Naive thymus-derived CD4-positive, alpha-beta T cell (primary cell): ENCODE measurements around the gene TBC1D2. TPM values are rescaled to one million over a fixed set of nuclear protein-coding genes. Genes with fewer than 3 reads are reported as not detected.

ENCODE experiments used
- ATAC-seq: fragments of 150-1000 bp; cut with Tn5 transposase; 2 replicates; pipeline ENCODE4 v1.10.0; 2021; ENCODE audit warnings: mild to moderate bottlenecking, moderate library complexity
- CTCF ChIA-PET: fragments of 350-600 bp; sonication (Branson Sonifier 250); formaldehyde crosslinking; loops from one replicate; lab custom pipeline; 2021; ENCODE audit warnings: antibody characterized with exemption; lab: Charles Lee
- POLR2A ChIA-PET: fragments of 350-600 bp; sonication (Branson Sonifier 250); formaldehyde crosslinking; loops from one replicate; lab custom pipeline; 2021; ENCODE audit warnings: antibody characterized with exemption, inconsistent platforms; lab: Charles Lee
- DNase-seq, 9 donors: peaks; one replicate each; pipeline versions ENCODE4 v3.0.0 to v3.0.0-alpha.2; 2020 to 2022; ENCODE audit warnings: mixed read lengths in 1 of 9
- H3K27ac ChIP-seq: one replicate; pipeline ENCODE4 v1.7.0; 2013; ENCODE audit warnings: mild to moderate bottlenecking, low read depth, low read length, moderate library complexity
- H3K27me3 ChIP-seq, 2 donors: one replicate each; pipeline ENCODE4 v1.7.0; 2013; ENCODE audit warnings: low read length in 2 of 2, mild to moderate bottlenecking in 2 of 2, moderate library complexity in 2 of 2; ENCODE audit not compliant: control insufficient read depth in 2 of 2, insufficient read depth in 2 of 2
- H3K36me3 ChIP-seq, 3 experiments: 1 replicate in 2 of 3; 2 replicates in 1 of 3; pipeline ENCODE4 v1.7.0; 2013; ENCODE audit warnings: low read length in 3 of 3, mild to moderate bottlenecking in 3 of 3, moderate library complexity in 1 of 3; ENCODE audit not compliant: insufficient read depth in 3 of 3, control insufficient read depth in 2 of 3
- H3K4me1 ChIP-seq, 2 donors: one replicate each; pipeline ENCODE4 v1.7.0; 2013; ENCODE audit warnings: low read length in 2 of 2, mild to moderate bottlenecking in 2 of 2, moderate library complexity in 1 of 2; ENCODE audit not compliant: control insufficient read depth in 2 of 2, insufficient read depth in 2 of 2
- H3K4me3 ChIP-seq: 2 replicates; pipeline ENCODE4 v1.7.0; 2013; ENCODE audit warnings: mild to moderate bottlenecking, low read length
- H3K9me3 ChIP-seq, 3 experiments: 1 replicate in 2 of 3; 2 replicates in 1 of 3; pipeline ENCODE4 v1.7.0; 2013; ENCODE audit warnings: low read length in 3 of 3; ENCODE audit not compliant: control insufficient read depth in 2 of 3
- H3K27ac Mint-ChIP-seq, 9 donors: one replicate each; pipeline ENCODE4 v1.8.0; 2020 to 2022; ENCODE audit warnings: mixed read lengths in 9 of 9, mild to moderate bottlenecking in 8 of 9, moderate library complexity in 5 of 9, inconsistent platforms in 2 of 9
- H3K27me3 Mint-ChIP-seq, 5 donors: one replicate each; pipeline ENCODE4 v1.8.0; 2021 to 2022; ENCODE audit warnings: mixed read lengths in 5 of 5, mild to moderate bottlenecking in 1 of 5
- H3K36me3 Mint-ChIP-seq, 5 donors: one replicate each; pipeline ENCODE4 v1.8.0; 2020 to 2022; ENCODE audit warnings: mixed read lengths in 5 of 5, mild to moderate bottlenecking in 3 of 5, inconsistent platforms in 1 of 5
- H3K4me1 Mint-ChIP-seq, 7 donors: one replicate each; pipeline ENCODE4 v1.8.0; 2020 to 2022; ENCODE audit warnings: mixed read lengths in 7 of 7, mild to moderate bottlenecking in 3 of 7, inconsistent platforms in 1 of 7
- H3K4me3 Mint-ChIP-seq, 10 donors: one replicate each; pipeline ENCODE4 v1.8.0; 2020 to 2022; ENCODE audit warnings: mild to moderate bottlenecking in 10 of 10, mixed read lengths in 10 of 10, moderate library complexity in 6 of 10, inconsistent platforms in 2 of 10
- H3K9me3 Mint-ChIP-seq, 11 donors: one replicate each; pipeline ENCODE4 v1.8.0; 2020 to 2022; ENCODE audit warnings: mixed read lengths in 11 of 11, mild to moderate bottlenecking in 4 of 11, inconsistent platforms in 1 of 11, moderate library complexity in 1 of 11
- intact Hi-C, 2 donors: fragments of 100-400 bp; cut with micrococcal nuclease; formaldehyde crosslinking; loops; one replicate each; pipeline ENCODE4 v1.15.1; 2023
- polyA plus RNA-seq, 2 donors: library from polyadenylated mRNA; unstranded; fragments of 300-500 nt; fragmentation: Illumina TruSeq; gene quantifications; one replicate each; pipeline ENCODE4 v1.2.3, GENCODE V29; 2021
- total RNA-seq, 6 experiments: library from RNA in 5 of 6; stranded (reverse) in 5 of 6; gene quantifications; 1 replicate in 5 of 6; 2 replicates in 1 of 6; pipeline ENCODE4 v1.2.3 and lab custom pipeline; 2021 to 2026

TBC1D2 gene
- total and polyA plus RNA-seq, 7 experiments from 2014 or later: 3.3 to 16.6 (median 8.8) TPM

DNA sequence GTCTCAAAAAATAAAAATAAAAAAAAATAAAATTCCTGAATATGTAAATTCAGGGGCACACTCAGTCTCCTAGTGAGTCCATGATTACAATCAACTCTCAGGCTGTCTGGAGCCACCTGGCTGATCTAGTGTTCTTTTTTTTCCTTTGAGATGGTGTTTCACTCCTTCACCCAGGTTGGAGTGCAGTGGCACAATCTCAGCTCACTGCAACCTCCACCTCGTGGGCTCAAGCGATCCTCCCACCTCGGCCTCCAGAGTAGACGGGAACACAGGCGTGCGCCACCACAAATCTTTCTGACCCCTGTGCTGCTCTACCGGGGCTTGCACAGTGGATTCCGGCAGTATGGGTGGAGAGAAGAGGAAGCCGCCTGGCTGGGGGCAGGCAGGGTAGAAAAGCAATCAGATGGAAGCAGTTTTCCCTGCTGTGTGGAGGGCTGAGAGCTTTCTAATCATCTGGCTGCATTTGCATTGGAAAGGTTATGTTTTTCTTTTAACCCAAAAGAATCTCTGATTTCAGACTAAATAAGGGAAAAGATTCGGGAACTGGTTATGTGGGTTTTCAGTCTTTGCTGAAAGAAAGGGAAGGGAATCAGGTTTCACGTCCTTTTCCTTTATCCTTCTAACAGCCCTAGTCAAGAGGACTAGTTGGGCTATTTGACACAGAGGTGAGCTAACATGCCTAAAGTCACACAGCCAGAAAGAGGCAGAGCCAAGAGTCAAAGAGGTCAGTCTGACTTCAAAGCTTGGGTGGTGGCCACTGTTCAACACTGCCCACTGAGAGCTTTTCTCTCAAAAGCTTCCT lies 36.7 kb downstream of the TBC1D2 start:
- peaks cover 0 to 9% (median 5%) of the 10 kb centered on the region in 7 donors for H3K4me1 Mint-ChIP-seq
- ChIA-PET POLR2A (no interaction called here), CTCF (no interaction called here)
- H3K27ac Mint-ChIP-seq: no peak overlapping the region
- Histone ChIP-seq H3K9me3 (no peaks in the 10 kb centered on the region), H3K4me1 (no peaks in the 10 kb centered on the region), H3K27ac (no peak overlapping the region), H3K27me3 (no peaks in the 10 kb centered on the region), H3K4me3 (no peak overlapping the region), H3K36me3 (peaks cover 0 to 30% (median 0%) of the 10 kb centered on the region in 3 experiments)
- ATAC-seq (no peak), DNase-seq (no peak)
- intact Hi-C loops: no loop called here
- peaks cover 0 to 4% (median 0%) of the 10 kb centered on the region in 11 donors for H3K9me3 Mint-ChIP-seq
- H3K27me3 Mint-ChIP-seq: no peaks in the 10 kb centered on the region
- peaks cover 6 to 57% (median 18%) of the 10 kb centered on the region in 5 donors for H3K36me3 Mint-ChIP-seq
- H3K4me3 Mint-ChIP-seq: no peak overlapping the region

DNA sequence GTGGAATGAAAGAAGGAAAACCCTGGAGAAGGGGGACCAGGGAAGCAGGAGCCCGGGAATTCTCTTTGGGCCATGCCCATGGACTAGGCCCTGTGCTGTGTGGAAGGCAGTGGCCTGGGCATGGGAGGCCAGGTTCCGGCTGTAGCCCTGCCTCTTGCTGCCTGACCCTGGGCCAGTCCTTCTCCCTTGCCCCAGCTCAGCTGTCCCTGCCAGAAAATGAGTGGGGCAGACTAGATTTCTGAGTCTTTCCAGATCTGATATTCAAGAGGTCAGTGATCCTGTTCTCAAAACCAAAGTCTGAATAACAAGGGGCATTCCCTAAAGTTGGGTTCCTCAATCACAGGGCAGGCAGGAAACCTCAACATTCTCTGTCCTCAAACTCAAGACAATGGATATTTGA lies 38.2 kb downstream of the TBC1D2 start:
- no peak overlapping the region for H3K27ac Mint-ChIP-seq
- Histone ChIP-seq H3K36me3 (peaks cover 0 to 33% (median 0%) of the 10 kb centered on the region in 3 experiments), H3K27ac (no peak overlapping the region), H3K9me3 (no peaks in the 10 kb centered on the region), H3K4me1 (no peaks in the 10 kb centered on the region), H3K27me3 (no peaks in the 10 kb centered on the region), H3K4me3 (no peak overlapping the region)
- peaks cover 6 to 63% (median 12%) of the 10 kb centered on the region in 5 donors for H3K36me3 Mint-ChIP-seq
- POLR2A ChIA-PET: no interaction called here
- DNase-seq: no peak
- H3K4me1 Mint-ChIP-seq: peaks cover 0 to 3% (median 0%) of the 10 kb centered on the region in 7 donors
- CTCF ChIA-PET: interaction anchor here (0.9 to 1.3 kb wide), 2 partner anchors 142 to 144 kb away, joined by 3 read pairs; no protein-coding TSS in a partner anchor
- intact Hi-C loops: no loop called here
- no peaks in the 10 kb centered on the region for H3K27me3 Mint-ChIP-seq
- H3K4me3 Mint-ChIP-seq: no peak overlapping the region
- no peak for ATAC-seq
- peaks cover 0 to 4% (median 0%) of the 10 kb centered on the region in 11 donors for H3K9me3 Mint-ChIP-seq

DNA sequence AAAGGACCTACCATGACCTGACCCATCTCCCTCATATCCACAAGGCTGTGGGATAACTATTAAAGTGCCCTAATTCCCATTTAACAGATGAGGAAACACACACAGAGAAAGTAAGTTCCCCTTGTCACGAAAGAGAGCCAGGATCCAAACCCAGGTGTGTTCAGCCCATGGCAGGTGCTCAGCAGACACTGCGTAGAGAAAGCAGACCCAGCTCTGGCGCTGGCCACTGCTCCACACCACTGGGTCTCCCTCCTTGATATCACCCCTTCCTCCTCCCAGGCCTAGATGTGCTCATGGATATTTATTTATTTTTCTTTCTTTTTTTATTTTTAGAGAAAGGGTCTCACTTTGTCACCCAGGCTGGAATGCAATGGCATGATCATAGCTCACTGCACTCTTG lies 39.1 kb downstream of the TBC1D2 start:
- H3K4me1 ChIP-seq: no peaks in the 10 kb centered on the region
- H3K27ac Mint-ChIP-seq: no peak overlapping the region
- H3K36me3 Mint-ChIP-seq: peaks cover 3 to 58% (median 4%) of the 10 kb centered on the region in 5 donors
- H3K4me3 Mint-ChIP-seq: no peak overlapping the region
- H3K27me3 ChIP-seq: no peaks in the 10 kb centered on the region
- peaks cover 0 to 32% (median 0%) of the 10 kb centered on the region in 3 experiments for H3K36me3 ChIP-seq
- intact Hi-C loops: loop anchor here in 1 of 2 donors (1.0 kb wide), 1 partner anchor 142 kb away; no protein-coding TSS in a partner anchor
- no peak for ATAC-seq
- ChIA-PET CTCF (interaction anchor here (1.3 kb wide), 1 partner anchor 143 kb away, joined by 3 read pairs; no protein-coding TSS in a partner anchor), POLR2A (no interaction called here)
- DNase-seq: no peak
- no peak overlapping the region for H3K27ac ChIP-seq
- H3K9me3 ChIP-seq: no peaks in the 10 kb centered on the region
- H3K4me1 Mint-ChIP-seq: peaks cover 0 to 6% (median 0%) of the 10 kb centered on the region in 7 donors
- peaks cover 0 to 4% (median 0%) of the 10 kb centered on the region in 11 donors for H3K9me3 Mint-ChIP-seq
- H3K27me3 Mint-ChIP-seq: no peaks in the 10 kb centered on the region
- no peak overlapping the region for H3K4me3 ChIP-seq

DNA sequence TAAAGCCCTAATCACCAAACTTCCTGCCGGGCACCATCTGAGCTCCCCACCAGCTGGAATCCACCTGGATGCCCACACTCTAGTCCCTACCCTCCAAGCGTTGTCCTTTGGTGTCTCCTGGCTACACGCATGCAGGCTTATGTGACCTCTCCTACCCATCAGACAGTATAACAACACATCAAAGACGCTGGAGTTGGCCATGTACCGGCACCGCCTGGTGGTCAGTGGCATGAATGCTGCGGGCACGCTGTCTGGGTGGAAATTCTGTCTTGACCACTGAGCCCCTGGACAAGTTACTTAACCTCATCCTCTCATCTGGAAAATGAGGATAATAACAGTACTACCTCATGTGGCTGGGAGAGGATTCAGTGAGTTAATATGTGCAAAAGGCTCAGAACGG lies 39.6 kb downstream of the TBC1D2 start:
- peak in 3 of 9 donors; percentile 11 to 18 (median 12) for DNase-seq
- Histone ChIP-seq H3K27me3 (no peaks in the 10 kb centered on the region), H3K9me3 (no peaks in the 10 kb centered on the region), H3K27ac (no peak overlapping the region), H3K4me1 (no peaks in the 10 kb centered on the region), H3K4me3 (no peak overlapping the region), H3K36me3 (peaks cover 0 to 31% (median 0%) of the 10 kb centered on the region in 3 experiments)
- peaks cover 3 to 57% (median 4%) of the 10 kb centered on the region in 5 donors for H3K36me3 Mint-ChIP-seq
- H3K27ac Mint-ChIP-seq: no peak overlapping the region
- H3K9me3 Mint-ChIP-seq: peaks cover 0 to 4% (median 0%) of the 10 kb centered on the region in 11 donors
- intact Hi-C loops: loop anchor here in 1 of 2 donors (1.0 kb wide), 1 partner anchor 142 kb away; no protein-coding TSS in a partner anchor
- peaks cover 0 to 6% (median 0%) of the 10 kb centered on the region in 7 donors for H3K4me1 Mint-ChIP-seq
- ATAC-seq: no peak
- POLR2A ChIA-PET: no interaction called here
- H3K4me3 Mint-ChIP-seq: no peak overlapping the region
- H3K27me3 Mint-ChIP-seq: no peaks in the 10 kb centered on the region
- CTCF ChIA-PET: interaction anchor here (0.8 kb wide), 1 partner anchor 145 kb away, joined by 3 read pairs; no protein-coding TSS in a partner anchor

DNA sequence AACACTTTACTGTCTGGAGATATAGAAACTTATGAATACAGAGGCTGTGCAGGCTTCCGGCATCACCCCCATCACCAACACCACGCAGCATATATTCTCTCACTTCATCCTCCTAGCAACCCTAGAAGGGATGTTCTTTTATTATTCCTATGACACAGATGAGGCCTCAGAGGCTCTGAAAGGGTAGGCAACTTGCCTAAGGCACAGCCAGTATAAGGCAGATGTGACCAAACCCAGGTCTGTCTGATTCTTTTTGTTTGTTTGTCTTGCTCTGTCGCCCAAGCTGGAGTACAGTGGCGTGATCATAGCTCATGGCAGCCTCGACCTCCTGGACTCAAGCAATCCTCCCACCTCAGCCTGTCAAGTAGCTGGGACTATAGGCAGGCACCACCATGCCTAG lies 40.2 kb downstream of the TBC1D2 start:
- Histone ChIP-seq H3K27me3 (no peaks in the 10 kb centered on the region), H3K9me3 (no peaks in the 10 kb centered on the region), H3K36me3 (peaks cover 0 to 28% (median 0%) of the 10 kb centered on the region in 3 experiments), H3K4me1 (no peaks in the 10 kb centered on the region), H3K4me3 (no peak overlapping the region), H3K27ac (no peak overlapping the region)
- Mint-ChIP-seq H3K4me3 (no peak overlapping the region), H3K36me3 (peaks cover 3 to 54% (median 4%) of the 10 kb centered on the region in 5 donors), H3K4me1 (peaks cover 0 to 6% (median 0%) of the 10 kb centered on the region in 7 donors), H3K27me3 (no peaks in the 10 kb centered on the region), H3K27ac (peak overlapping the region in 1 of 9 donors; percentile 41), H3K9me3 (peaks cover 0 to 4% (median 0%) of the 10 kb centered on the region in 11 donors)
- CTCF ChIA-PET: interaction anchor here (0.8 kb wide), 1 partner anchor 145 kb away, joined by 3 read pairs; no protein-coding TSS in a partner anchor
- POLR2A ChIA-PET: interaction anchor here (1.1 kb wide), 1 partner anchor 23 kb away, joined by 3 read pairs; no protein-coding TSS in a partner anchor
- intact Hi-C loops: no loop called here
- ATAC-seq (no peak), DNase-seq (no peak)

DNA sequence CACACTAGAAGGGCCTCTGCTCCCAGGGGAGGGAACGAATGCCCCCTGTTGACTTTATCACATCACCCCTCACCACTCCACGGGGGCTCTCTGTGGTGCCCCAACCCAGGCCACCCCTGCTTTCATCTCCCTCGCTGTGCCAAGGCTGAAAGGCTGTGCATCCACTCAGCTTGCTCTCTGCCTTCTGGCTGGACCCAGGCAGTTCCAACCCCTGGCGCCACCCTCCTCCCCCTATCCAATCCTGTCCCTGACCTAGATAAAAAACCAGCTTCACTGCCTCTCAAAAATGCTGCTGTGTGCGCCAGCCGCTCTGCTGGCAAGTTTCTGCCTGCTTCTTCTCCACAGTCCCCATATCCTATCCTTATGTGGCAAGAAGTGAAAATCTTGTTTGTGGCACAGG lies 40.6 kb downstream of the TBC1D2 start:
- H3K36me3 Mint-ChIP-seq: peaks cover 3 to 51% (median 4%) of the 10 kb centered on the region in 5 donors
- intact Hi-C loops: no loop called here

More for the DNA sequence above, 40.6 kb downstream of the TBC1D2 start:
- H3K27ac Mint-ChIP-seq: peak overlapping the region in 1 of 9 donors; percentile 41
- H3K4me1 Mint-ChIP-seq: peaks cover 0 to 6% (median 0%) of the 10 kb centered on the region in 7 donors
- no peak overlapping the region for H3K4me3 ChIP-seq
- H3K36me3 ChIP-seq: peaks cover 0 to 23% (median 0%) of the 10 kb centered on the region in 3 experiments
- H3K27me3 ChIP-seq: no peaks in the 10 kb centered on the region
- no peak for DNase-seq
- no peaks in the 10 kb centered on the region for H3K9me3 ChIP-seq
- POLR2A ChIA-PET: interaction anchor here (1.1 kb wide), 1 partner anchor 23 kb away, joined by 3 read pairs; no protein-coding TSS in a partner anchor
- peaks cover 0 to 4% (median 0%) of the 10 kb centered on the region in 11 donors for H3K9me3 Mint-ChIP-seq
- ATAC-seq: no peak
- H3K4me1 ChIP-seq: no peaks in the 10 kb centered on the region
- CTCF ChIA-PET: interaction anchor here (0.8 kb wide), 1 partner anchor 144 kb away, joined by 3 read pairs; no protein-coding TSS in a partner anchor
- H3K27ac ChIP-seq: no peak overlapping the region
- H3K4me3 Mint-ChIP-seq: no peak overlapping the region
- no peaks in the 10 kb centered on the region for H3K27me3 Mint-ChIP-seq
